HepG2 (cell line): ENCODE results near the gene CABP2. TPM values are rescaled to one million over a fixed set of nuclear protein-coding genes. Genes with fewer than 3 reads are reported as not detected.

Experiments used
- CENPX ChIP-seq: sonication (generic); formaldehyde crosslinking; IDR thresholded peaks from 2 replicates; pipeline ENCODE4 v1.9.0; 2021; ENCODE audit warnings: mild to moderate bottlenecking, missing genetic modification reagents, moderate library complexity
- ETV6 ChIP-seq: sonication (generic); formaldehyde crosslinking; conservative IDR thresholded peaks from 2 replicates; pipeline ENCODE4 v1.4.0; 2020; ENCODE audit warnings: missing genetic modification reagents
- HMG20A ChIP-seq: IDR thresholded peaks from 2 replicates; pipeline ENCODE4 v1.6.1; 2016; ENCODE audit warnings: borderline replicate concordance
- KAT2B ChIP-seq: fragments of 150-350 bp; IDR thresholded peaks from 2 replicates; pipeline ENCODE4 v1.6.1; 2014; ENCODE audit warnings: low read depth, low read length, borderline replicate concordance
- MTF2 ChIP-seq: sonication (generic); formaldehyde crosslinking; IDR thresholded peaks from 2 replicates; pipeline ENCODE4 v1.5.0; 2020; ENCODE audit warnings: missing genetic modification reagents, borderline replicate concordance
- NR0B2 ChIP-seq: sonication (generic); formaldehyde crosslinking; IDR thresholded peaks from 2 replicates; pipeline ENCODE4 v1.4.0; 2020; ENCODE audit warnings: mild to moderate bottlenecking, missing genetic modification reagents
- ONECUT2 ChIP-seq: sonication (generic); formaldehyde crosslinking; IDR thresholded peaks from 2 replicates; pipeline ENCODE4 v1.4.0; 2020; ENCODE audit warnings: missing genetic modification reagents
- PAF1 ChIP-seq: IDR thresholded peaks from 2 replicates; pipeline ENCODE4 v1.6.1; 2016; ENCODE audit warnings: missing genetic modification reagents, missing compliant biosample characterization
- PBX2 ChIP-seq: IDR thresholded peaks from 2 replicates; pipeline ENCODE4 v1.6.1; 2016; ENCODE audit warnings: control low read depth
- PRDM10 ChIP-seq: sonication (generic); formaldehyde crosslinking; IDR thresholded peaks from 2 replicates; pipeline ENCODE4 v1.4.0; 2020; ENCODE audit warnings: low read depth, missing genetic modification reagents
- RARG ChIP-seq: sonication (generic); formaldehyde crosslinking; IDR thresholded peaks from 2 replicates; pipeline ENCODE4 v1.4.0; 2020; ENCODE audit warnings: low read depth, mild to moderate bottlenecking, missing genetic modification reagents
- TMF1 ChIP-seq: sonication (generic); formaldehyde crosslinking; IDR thresholded peaks from 2 replicates; pipeline ENCODE4 v1.8.1; 2022; ENCODE audit warnings: low read depth, missing genetic modification reagents
- TOE1 ChIP-seq: sonication (generic); formaldehyde crosslinking; IDR thresholded peaks from 2 replicates; pipeline ENCODE4 v1.4.0; 2020; ENCODE audit warnings: mild to moderate bottlenecking, missing genetic modification reagents
- U2AF2 ChIP-seq: fragments of 200-400 bp; formaldehyde crosslinking; IDR thresholded peaks from 2 replicates; pipeline ENCODE4 v1.6.1; 2017; ENCODE audit warnings: low read depth, mild to moderate bottlenecking, low read length
- ZC3H13 ChIP-seq: sonication (generic); formaldehyde crosslinking; IDR thresholded peaks from 2 replicates; pipeline ENCODE4 v1.8.1; 2023; ENCODE audit warnings: mild to moderate bottlenecking, missing genetic modification reagents, moderate library complexity
- ZFP41 ChIP-seq: sonication (generic); formaldehyde crosslinking; IDR thresholded peaks from 2 replicates; pipeline ENCODE4 v1.4.0; 2020; ENCODE audit warnings: mild to moderate bottlenecking, missing genetic modification reagents, borderline replicate concordance
- ZFP62 ChIP-seq: sonication (generic); formaldehyde crosslinking; IDR thresholded peaks from 2 replicates; pipeline ENCODE4 v1.4.0; 2020; ENCODE audit warnings: missing genetic modification reagents
- ZGPAT ChIP-seq: IDR thresholded peaks from 2 replicates; pipeline ENCODE4 v1.6.1; 2016; ENCODE audit warnings: mild to moderate bottlenecking
- ZNF180 ChIP-seq: sonication (generic); formaldehyde crosslinking; IDR thresholded peaks from 2 replicates; pipeline ENCODE4 v1.4.0; 2020; ENCODE audit warnings: low read depth, missing genetic modification reagents, borderline replicate concordance
- ZNF350 ChIP-seq: sonication (generic); formaldehyde crosslinking; IDR thresholded peaks from 2 replicates; pipeline ENCODE4 v1.4.0; 2020; ENCODE audit warnings: mild to moderate bottlenecking, low read depth, missing genetic modification reagents, borderline replicate concordance
- ZNF563 ChIP-seq: sonication (generic); formaldehyde crosslinking; IDR thresholded peaks from 2 replicates; pipeline ENCODE4 v1.8.0; 2022; ENCODE audit warnings: mild to moderate bottlenecking, moderate library complexity, missing genetic modification reagents
- ZNF766 ChIP-seq: sonication (generic); formaldehyde crosslinking; IDR thresholded peaks from 2 replicates; pipeline ENCODE4 v1.5.0; 2020; ENCODE audit warnings: missing genetic modification reagents, borderline replicate concordance
- ZNF768 ChIP-seq: sonication (generic); formaldehyde crosslinking; IDR thresholded peaks from 2 replicates; pipeline ENCODE4 v1.4.0; 2020; ENCODE audit warnings: missing genetic modification reagents
- ZNF841 ChIP-seq: sonication (generic); formaldehyde crosslinking; IDR thresholded peaks from 2 replicates; pipeline ENCODE4 v1.8.1; 2023; ENCODE audit warnings: missing genetic modification reagents, borderline replicate concordance
- ZNF850 ChIP-seq: sonication (generic); formaldehyde crosslinking; conservative IDR thresholded peaks from 2 replicates; pipeline ENCODE4 v1.9.0; 2021; ENCODE audit warnings: mild to moderate bottlenecking, missing genetic modification reagents
- polyA plus RNA-seq, 8 experiments: library from polyadenylated mRNA; depleted of rRNA in 3 of 8; stranded (reverse) in 7 of 8; unstranded in 1 of 8; fragments of >200 nt; fragmentation: Illumina TruSeq in 4 of 8; extraction: Trizol in 4 of 8; gene quantifications; 2 replicates each; pipeline versions ENCODE4 v1.2.1 to v1.2.3, GENCODE V29; 2011 to 2016; ENCODE audit warnings: low read depth in 4 of 8, missing spikeins in 1 of 8, mixed read lengths in 1 of 8; ENCODE audit not compliant: insufficient read depth in 1 of 8
- total RNA-seq, 5 experiments: library from RNA; depleted of rRNA; stranded (reverse); fragments of >200 nt; fragmentation: Illumina TruSeq; extraction: Trizol; gene quantifications; 2 replicates each; pipeline ENCODE4 v1.2.3, GENCODE V29; 2016; ENCODE audit warnings: low read depth in 1 of 5

Gene CABP2
- total and polyA plus RNA-seq, 2 of the 13 experiments (the other 11 are each of a cell fraction or from before 2014, with no cell fraction given) = not detected

DNA sequence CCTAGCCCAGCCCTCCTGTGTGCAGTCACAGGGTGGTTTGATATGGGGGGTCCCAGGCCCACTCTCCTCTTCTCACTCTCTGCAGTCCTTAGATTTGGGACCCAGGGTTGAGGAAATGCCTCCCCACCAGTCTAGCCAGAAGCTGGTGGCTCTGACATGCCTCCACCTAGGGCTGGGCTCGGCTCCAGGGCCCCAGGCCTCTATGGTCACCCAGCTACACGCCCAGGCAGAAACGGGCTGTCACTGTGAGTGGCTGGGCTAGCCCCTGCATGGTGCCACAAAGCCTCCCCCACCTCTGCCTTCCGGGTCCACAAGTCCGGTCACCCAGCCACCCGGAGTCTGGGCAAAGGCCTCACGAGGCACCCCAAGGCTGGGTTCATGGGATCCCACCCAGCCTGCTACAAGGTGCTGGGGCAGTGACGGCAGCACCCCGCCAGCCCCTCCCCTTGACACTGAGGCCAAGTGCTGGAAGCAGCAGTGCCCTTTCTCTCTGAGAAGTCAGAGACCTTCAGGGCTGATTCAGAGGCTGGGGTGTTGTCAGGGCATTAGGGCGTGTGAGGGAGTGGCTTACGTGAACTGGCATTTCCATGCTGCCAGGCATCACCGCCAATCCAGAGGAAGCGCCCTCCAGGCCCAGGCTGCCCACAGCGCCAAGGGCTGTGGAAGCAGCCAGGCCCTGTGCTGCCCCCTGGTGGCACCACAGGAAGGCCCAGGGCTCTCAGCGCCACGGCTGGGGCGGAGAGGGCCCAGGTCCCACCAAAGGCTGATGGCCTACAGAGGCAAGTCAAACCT lies 17.4 kb downstream of the CABP2 start (continued):
- TF ChIP-seq PRDM10 (CRISPR knock-in tag) = 0 out of 2 replicates have a peak, but pooled peaks have one; percentile 20
- TF ChIP-seq ZC3H13 (CRISPR knock-in tag) = peak; percentile 79
- no peak for TF ChIP-seq HMG20A
- TF ChIP-seq NR0B2 (CRISPR knock-in tag) = no peak
- no peak for TF ChIP-seq CENPX (CRISPR knock-in tag)
- TF ChIP-seq ZNF850 (CRISPR knock-in tag) = 0 out of 2 replicates have a peak, but pooled peaks have one; percentile 21
- no peak for TF ChIP-seq MTF2 (CRISPR knock-in tag)
- TF ChIP-seq ZNF563 (CRISPR knock-in tag) = no peak
- peak; percentile 60 for TF ChIP-seq ZGPAT (CRISPR knock-in tag)
- no peak for TF ChIP-seq TOE1
- TF ChIP-seq ETV6 (CRISPR knock-in tag) = no peak; the same call in 1 of the 2 replicates
- no peak for TF ChIP-seq ZFP41 (CRISPR knock-in tag)
- no peak for TF ChIP-seq TMF1 (CRISPR knock-in tag)
- no peak for TF ChIP-seq U2AF2
- no peak for TF ChIP-seq PAF1
- no peak for TF ChIP-seq RARG (CRISPR knock-in tag)
- no peak for TF ChIP-seq ZNF180 (CRISPR knock-in tag)
- no peak for TF ChIP-seq ZNF841 (CRISPR knock-in tag)
- no peak for TF ChIP-seq PBX2
- TF ChIP-seq ZNF766 (CRISPR knock-in tag) = no peak
- peak; percentile 87; the same call in 1 of the 2 replicates for TF ChIP-seq ZNF350 (CRISPR knock-in tag)
- TF ChIP-seq KAT2B = no peak
- TF ChIP-seq ZNF768 = no peak
- no peak for TF ChIP-seq ZFP62 (CRISPR knock-in tag)
- TF ChIP-seq ONECUT2 (CRISPR knock-in tag) = no peak
